A673 (cell line): ENCODE measurements around the gene EPHB3.

ENCODE experiments used
- CTCF ChIP-seq: fragments of 300-800, 200-600 bp; sonication (generic); conservative IDR thresholded peaks from 2 replicates; pipeline ENCODE4 v1.5.1; 2017; ENCODE audit warnings: low read depth, mild to moderate bottlenecking, antibody characterized with exemption, low read length, moderate library complexity, mixed read lengths
- EZH2 ChIP-seq: fragments of 200-600 bp; sonication (generic); IDR thresholded peaks from 2 replicates; pipeline ENCODE4 v1.6.1; 2017; ENCODE audit warnings: borderline replicate concordance, low read depth, mild to moderate bottlenecking, mixed read lengths, antibody characterized with exemption, low read length; ENCODE audit not compliant: poor library complexity, severe bottlenecking

GRCh38 chr3:184514171-184514490 lies 47.5 kb upstream of the EPHB3 start:
- no peak for TF ChIP-seq CTCF
- no peak for TF ChIP-seq EZH2
